Prostate gland (tissue), 2 donors: ENCODE measurements around the gene USP47. TPM values are rescaled to one million over a fixed set of nuclear protein-coding genes. Genes with fewer than 3 reads are reported as not detected.

Experiments
- DNase-seq: peaks from one replicate; pipeline ENCODE4 v3.0.0-alpha.2; 2019; ENCODE audit warnings: low spot score
- H3K27ac ChIP-seq, 2 donors: fragments of 200-600 bp; sonication (generic); 2 replicates each; pipeline ENCODE4 v1.5.1; 2017 to 2019
- H3K27me3 ChIP-seq: fragments of 200-600 bp; sonication (generic); replicated peaks from 2 replicates; pipeline ENCODE4 v1.5.1; 2019; ENCODE audit not compliant: insufficient read depth
- H3K36me3 ChIP-seq, 2 donors: fragments of 200-600 bp; sonication (generic); 1 replicate in 1 of 2; 2 replicates in 1 of 2; pipeline versions ENCODE4 v1.5.1 to v1.8.1; 2017 to 2019
- H3K4me1 ChIP-seq: fragments of 200-600 bp; sonication (generic); replicated peaks from 2 replicates; pipeline ENCODE4 v1.5.1; 2019
- H3K4me3 ChIP-seq, 2 donors: fragments of 200-600 bp; sonication (generic); 2 replicates each; pipeline ENCODE4 v1.5.1; 2017 to 2019
- H3K9me3 ChIP-seq: fragments of 200-600 bp; sonication (generic); 2 replicates; pipeline ENCODE4 v1.5.1; 2017
- POLR2A ChIP-seq: fragments of 450-650 bp; IDR thresholded peaks from one replicate; pipeline ENCODE4 v1.6.1; 2016; ENCODE audit warnings: antibody characterized with exemption, mild to moderate bottlenecking
- POLR2AphosphoS5 ChIP-seq: sonication (generic); formaldehyde crosslinking; IDR thresholded peaks from one replicate; pipeline ENCODE4 v1.6.1; 2017; ENCODE audit warnings: antibody characterized with exemption
- WGBS: methylation state at CpG from one replicate; pipeline ENCODE4 v1.1.5; 2018; 5-methylcytosine and 5-hydroxymethylcytosine counted together
- intact Hi-C: fragments of 100-400 bp; cut with DNase I; formaldehyde crosslinking; loops from one replicate; pipeline ENCODE4 v1.14.2; 2022
- total RNA-seq, 2 donors: library from RNA; depleted of rRNA; stranded (reverse); fragments of >200 nt; gene quantifications; one replicate each; pipeline ENCODE4 v1.1.0, GENCODE V29; 2016
- TF ChIP-seq, protein P1 (sequence below), 4 experiments: fragments of 200-600 bp in 2 of 4; fragments of 450-650 bp in 2 of 4; sonication (generic) in 2 of 4; IDR thresholded peaks; 1 replicate in 3 of 4; 2 replicates in 1 of 4; pipeline ENCODE4 v1.5.1; 2016 to 2019; ENCODE audit warnings: antibody characterized with exemption in 4 of 4, mild to moderate bottlenecking in 2 of 4, moderate library complexity in 2 of 4

Gene USP47
- total RNA-seq, 2 donors from 2014 or later, result 58.4 to 76.6 TPM

DNA sequence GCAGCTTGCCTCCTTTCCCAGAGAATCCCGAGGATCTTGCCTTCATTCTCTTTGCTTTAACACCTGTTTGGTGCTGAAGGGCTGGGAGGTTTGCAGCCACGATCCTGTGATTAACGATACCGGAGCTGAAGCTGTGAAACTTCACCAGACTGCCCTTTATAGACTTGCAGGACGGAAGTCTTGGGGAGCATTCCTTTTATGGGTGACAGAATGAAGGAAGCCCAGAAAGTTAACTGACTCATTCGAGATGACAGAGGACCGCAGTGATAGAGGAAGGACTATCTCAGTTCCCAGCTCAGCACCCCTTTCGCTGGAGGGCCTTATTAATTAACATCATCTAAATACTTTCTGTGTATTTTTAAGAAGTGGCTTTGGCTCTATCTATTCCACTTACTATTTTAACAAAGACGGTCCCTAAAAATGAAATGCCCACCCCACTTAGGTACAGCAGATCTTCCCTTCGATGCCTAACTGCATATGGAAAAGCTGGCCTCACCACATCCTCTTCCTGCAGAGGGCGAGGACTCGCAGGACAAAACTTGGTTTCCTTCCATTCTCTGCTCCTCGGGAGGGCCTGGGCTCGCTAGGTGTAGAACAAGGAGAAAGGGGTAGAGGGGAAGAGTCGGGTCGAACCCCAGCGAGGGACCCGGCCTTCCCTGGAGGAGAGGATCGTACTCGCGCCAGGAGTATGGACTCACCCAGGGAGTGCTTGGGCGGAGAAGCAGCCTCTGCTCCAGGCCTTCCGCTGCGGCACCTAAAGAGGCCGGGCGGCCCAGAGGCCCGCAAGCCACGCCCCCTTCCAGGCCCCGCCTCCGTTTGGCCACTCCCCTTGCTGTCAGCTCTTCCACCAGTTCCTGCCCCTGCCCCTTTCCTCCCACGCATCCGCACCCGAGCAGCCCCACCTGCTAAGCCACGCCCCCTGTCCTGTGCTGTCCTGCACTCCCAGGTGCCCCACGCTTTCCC lies 30.7 kb upstream of the USP47 start:
- WGBS, result 90% methylated on average over 35 of the region's 35 CpGs
- intact Hi-C loops, result no loop called here
- H3K4me1 ChIP-seq, result no peaks in the 10 kb centered on the region
- TF ChIP-seq POLR2AphosphoS5, result no peak
- TF ChIP-seq, protein P1, sequence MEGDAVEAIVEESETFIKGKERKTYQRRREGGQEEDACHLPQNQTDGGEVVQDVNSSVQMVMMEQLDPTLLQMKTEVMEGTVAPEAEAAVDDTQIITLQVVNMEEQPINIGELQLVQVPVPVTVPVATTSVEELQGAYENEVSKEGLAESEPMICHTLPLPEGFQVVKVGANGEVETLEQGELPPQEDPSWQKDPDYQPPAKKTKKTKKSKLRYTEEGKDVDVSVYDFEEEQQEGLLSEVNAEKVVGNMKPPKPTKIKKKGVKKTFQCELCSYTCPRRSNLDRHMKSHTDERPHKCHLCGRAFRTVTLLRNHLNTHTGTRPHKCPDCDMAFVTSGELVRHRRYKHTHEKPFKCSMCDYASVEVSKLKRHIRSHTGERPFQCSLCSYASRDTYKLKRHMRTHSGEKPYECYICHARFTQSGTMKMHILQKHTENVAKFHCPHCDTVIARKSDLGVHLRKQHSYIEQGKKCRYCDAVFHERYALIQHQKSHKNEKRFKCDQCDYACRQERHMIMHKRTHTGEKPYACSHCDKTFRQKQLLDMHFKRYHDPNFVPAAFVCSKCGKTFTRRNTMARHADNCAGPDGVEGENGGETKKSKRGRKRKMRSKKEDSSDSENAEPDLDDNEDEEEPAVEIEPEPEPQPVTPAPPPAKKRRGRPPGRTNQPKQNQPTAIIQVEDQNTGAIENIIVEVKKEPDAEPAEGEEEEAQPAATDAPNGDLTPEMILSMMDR (IDR thresholded peaks at IDR 0.05), result no peak
- no peaks in the 10 kb centered on the region for H3K27me3 ChIP-seq
- no peak overlapping the region for H3K4me3 ChIP-seq
- no peak overlapping the region for H3K27ac ChIP-seq
- no peak for DNase-seq
- H3K9me3 ChIP-seq, result no peaks in the 10 kb centered on the region
- no peaks in the 10 kb centered on the region for H3K36me3 ChIP-seq

DNA sequence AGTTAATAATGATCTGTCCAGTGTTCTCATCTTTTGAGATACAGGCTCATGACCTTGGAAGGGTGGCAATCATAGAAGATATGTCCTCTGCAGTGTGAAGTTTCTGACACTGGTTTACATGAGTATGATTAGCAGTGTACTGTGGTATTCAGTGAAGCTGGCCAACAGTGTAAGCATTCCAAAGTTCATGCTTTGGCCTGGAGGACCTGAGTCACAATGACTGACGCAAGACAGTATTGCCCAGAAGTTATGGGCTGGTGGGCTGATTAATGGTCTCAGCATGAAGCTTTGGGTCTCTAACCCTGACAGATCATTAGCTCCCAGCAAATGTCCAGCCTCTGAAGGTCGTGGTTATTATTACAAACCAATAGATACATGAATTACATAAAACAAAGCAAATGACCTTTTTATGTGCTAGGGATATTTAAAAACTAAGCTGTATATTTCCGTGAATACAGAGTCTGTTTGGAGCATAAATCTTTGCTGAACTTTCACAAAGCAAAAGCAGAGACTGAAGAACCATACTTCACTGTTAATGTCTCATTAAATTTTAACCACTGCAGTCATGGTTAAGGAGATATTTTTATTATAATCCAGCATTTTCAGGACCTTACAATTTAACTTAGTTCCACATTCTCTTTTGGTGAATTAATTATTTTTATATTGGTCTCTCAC lies 28.3 kb upstream of the USP47 start:
- no peak for DNase-seq
- Histone ChIP-seq H3K36me3 (no peaks in the 10 kb centered on the region), H3K27me3 (no peaks in the 10 kb centered on the region), H3K9me3 (no peaks in the 10 kb centered on the region), H3K4me1 (no peaks in the 10 kb centered on the region), H3K27ac (no peak overlapping the region), H3K4me3 (no peak overlapping the region)
- intact Hi-C loops, result no loop called here
- TF ChIP-seq, protein P1 (IDR thresholded peaks at IDR 0.05), result no peak
- no peak for TF ChIP-seq POLR2A
- no peak for TF ChIP-seq POLR2AphosphoS5
- 60% methylated on average over 3 of the region's 3 CpGs for WGBS

GRCh38 chr11:11814614-11815452 lies 26.9 kb upstream of the USP47 start:
- no peak for DNase-seq
- Histone ChIP-seq H3K36me3 (no peaks in the 10 kb centered on the region), H3K4me3 (no peak overlapping the region), H3K27me3 (no peaks in the 10 kb centered on the region), H3K4me1 (no peaks in the 10 kb centered on the region), H3K27ac (no peak overlapping the region), H3K9me3 (no peaks in the 10 kb centered on the region)
- intact Hi-C loops, result no loop called here
- TF ChIP-seq, protein P1 (IDR thresholded peaks at IDR 0.05), result no peak
- TF ChIP-seq POLR2A, result no peak
- TF ChIP-seq POLR2AphosphoS5, result no peak
- WGBS, result 85% methylated on average over 7 of the region's 7 CpGs

- Histone ChIP-seq H3K9me3 (no peaks in the 10 kb centered on the region), H3K27me3 (no peaks in the 10 kb centered on the region), H3K4me3 (no peak overlapping the region), H3K36me3 (no peaks in the 10 kb centered on the region), H3K27ac (no peak overlapping the region), H3K4me1 (no peaks in the 10 kb centered on the region)
- intact Hi-C loops, result no loop called here
- DNase-seq, result no peak
- TF ChIP-seq POLR2A (no peak), POLR2AphosphoS5 (peak; percentile 4)
- TF ChIP-seq, protein P1 (IDR thresholded peaks at IDR 0.05), result no peak
- WGBS, result 25% methylated on average over 2 of the region's 2 CpGs
Observed at GRCh38 chr11:11816511-11817314, 25.1 kb upstream of the USP47 start.
